HCT116 (cell line): ENCODE measurements around the gene LTBP1. TPM values are rescaled to one million over a fixed set of nuclear protein-coding genes. Genes with fewer than 3 reads are reported as not detected.

Experiments
- ATAC-seq: fragments of 200-7000 bp; cut with Tn5 transposase; 2 replicates; pipeline ENCODE4 v1.9.1; 2020; ENCODE audit warnings: mild to moderate bottlenecking, moderate library complexity
- BruUV-seq: library from RNA; stranded (reverse); fragments of 400-500 nt; replicated peaks from 2 replicates; lab custom pipeline; 2021; lab: Mats Ljungman, UMichigan
- CTCF ChIA-PET: fragments of 300-600 bp; sonication (Branson Sonifier 250); formaldehyde crosslinking; loops from one replicate; lab custom pipeline; 2021; ENCODE audit warnings: antibody characterized with exemption; lab: Charles Lee
- POLR2A ChIA-PET: fragments of 300-600, 350-600 bp; sonication (Branson Sonifier 250); formaldehyde crosslinking; loops from one replicate; lab custom pipeline; 2021; ENCODE audit warnings: antibody characterized with exemption; lab: Charles Lee
- RAD21 ChIA-PET, 2 experiments: fragments of 300-600 bp; sonication (Branson Sonifier 250); formaldehyde crosslinking; loops; one replicate each; lab custom pipeline; 2023; ENCODE audit warnings: low total read pairs in 2 of 2; ENCODE audit not compliant: uncharacterized antibody in 2 of 2, unreplicated experiment in 2 of 2, low non-redundant PET in 1 of 2; lab: Charles Lee
- DNase-seq: peaks from one replicate; pipeline ENCODE4 v3.0.0-alpha.2; 2010; ENCODE audit warnings: low read depth, low spot score
- H2AFZ ChIP-seq: fragments of 200-600 bp; shearing (Covaris generic), sonication (generic); 2 replicates; pipeline ENCODE4 v1.6.1; 2017; ENCODE audit warnings: low read depth, mixed run types, mixed read lengths, antibody characterized with exemption, low read length; ENCODE audit not compliant: poor library complexity, severe bottlenecking
- H3K27ac ChIP-seq: 2 replicates; pipeline ENCODE4 v1.5.1; 2012; ENCODE audit warnings: low read depth, low read length
- H3K27me3 ChIP-seq: fragments of 200-600 bp; sonication (generic); 2 replicates; pipeline ENCODE4 v1.6.1; 2016; ENCODE audit warnings: mixed run types, low read length, mixed read lengths; ENCODE audit not compliant: insufficient read depth
- H3K36me3 ChIP-seq, 2 experiments: fragments of 200-500 bp in 1 of 2; fragments of 200-600 bp in 1 of 2; sonication (Bioruptor generic) in 1 of 2; sonication (generic) in 1 of 2; 2 replicates each; pipeline versions ENCODE4 v1.5.1 to v1.6.1; 2014 to 2016; ENCODE audit warnings: low read length in 2 of 2, inconsistent platforms in 1 of 2, mixed read lengths in 1 of 2, mixed run types in 1 of 2; ENCODE audit not compliant: insufficient read depth in 2 of 2, control insufficient read depth in 1 of 2
- H3K4me1 ChIP-seq, 2 experiments: fragments of 200-600 bp in 1 of 2; sonication (generic) in 1 of 2; 2 replicates each; pipeline versions ENCODE4 v1.5.1 to v1.6.1; 2012 to 2017; ENCODE audit warnings: low read length in 2 of 2, inconsistent platforms in 1 of 2, mild to moderate bottlenecking in 1 of 2, mixed read lengths in 1 of 2, mixed run types in 1 of 2, moderate library complexity in 1 of 2; ENCODE audit not compliant: insufficient read depth in 2 of 2, control insufficient read depth in 1 of 2
- H3K4me2 ChIP-seq: fragments of 200-600 bp; sonication (generic); 2 replicates; pipeline ENCODE4 v1.6.1; 2017; ENCODE audit warnings: mixed run types, low read length, mixed read lengths
- H3K4me3 ChIP-seq, 2 experiments: fragments of 200-600 bp in 1 of 2; sonication (generic) in 1 of 2; replicated peaks in 1 of 2; 2 replicates each; pipeline ENCODE4 v1.5.1; 2011 to 2016; ENCODE audit warnings: low read length in 2 of 2, control low read depth in 1 of 2, low read depth in 1 of 2, mild to moderate bottlenecking in 1 of 2, mixed read lengths in 1 of 2, mixed run types in 1 of 2
- H3K79me2 ChIP-seq: fragments of 200-600 bp; sonication (generic); 2 replicates; pipeline ENCODE4 v1.6.1; 2017; ENCODE audit warnings: mild to moderate bottlenecking, mixed run types, low read length, moderate library complexity, mixed read lengths; ENCODE audit not compliant: insufficient read depth
- H3K9ac ChIP-seq: fragments of 200-600 bp; sonication (generic); 2 replicates; pipeline ENCODE4 v1.6.1; 2016; ENCODE audit warnings: low read length, mixed read lengths
- H3K9me2 ChIP-seq: fragments of 200-600 bp; sonication (generic), shearing (Covaris generic); 2 replicates; pipeline ENCODE4 v1.6.1; 2017; ENCODE audit warnings: mixed run types, mild to moderate bottlenecking, moderate library complexity; ENCODE audit not compliant: insufficient read depth
- H3K9me3 ChIP-seq, 2 experiments: fragments of 200-500 bp in 1 of 2; fragments of 200-600 bp in 1 of 2; sonication (Bioruptor generic) in 1 of 2; sonication (generic) in 1 of 2; 2 replicates each; pipeline ENCODE4 v1.6.1; 2014 to 2017; ENCODE audit warnings: low read length in 2 of 2, mixed read lengths in 2 of 2, inconsistent platforms in 1 of 2, low read depth in 1 of 2, mild to moderate bottlenecking in 1 of 2, mixed run types in 1 of 2, moderate library complexity in 1 of 2; ENCODE audit not compliant: control insufficient read depth in 1 of 2, insufficient read depth in 1 of 2
- H4K20me1 ChIP-seq: fragments of 200-600 bp; sonication (generic), shearing (Covaris generic); 2 replicates; pipeline ENCODE4 v1.6.1; 2017; ENCODE audit warnings: mixed run types, mild to moderate bottlenecking, moderate library complexity; ENCODE audit not compliant: insufficient read depth
- CEBPB ChIP-seq: IDR thresholded peaks from 2 replicates; pipeline ENCODE4 v1.6.1; 2012; ENCODE audit warnings: low read depth
- EGR1 ChIP-seq: IDR thresholded peaks from 2 replicates; pipeline ENCODE4 v1.6.1; 2012; ENCODE audit warnings: low read depth
- EZH2 ChIP-seq: fragments of 200-600 bp; sonication (generic); IDR thresholded peaks from 2 replicates; pipeline ENCODE4 v1.6.1; 2017; ENCODE audit warnings: antibody characterized with exemption, mixed run types
- EZH2phosphoT487 ChIP-seq: fragments of 200-600 bp; IDR thresholded peaks from 2 replicates; pipeline ENCODE4 v1.6.1; 2018; ENCODE audit warnings: antibody characterized with exemption, borderline replicate concordance
- FOSL1 ChIP-seq: IDR thresholded peaks from 2 replicates; pipeline ENCODE4 v1.6.1; 2012; ENCODE audit warnings: low read depth
- JUND ChIP-seq: IDR thresholded peaks from 2 replicates; pipeline ENCODE4 v1.6.1; 2012
- SP1 ChIP-seq: IDR thresholded peaks from 2 replicates; pipeline ENCODE4 v1.6.1; 2012; ENCODE audit warnings: low read depth
- YY1 ChIP-seq: IDR thresholded peaks from 2 replicates; pipeline ENCODE4 v1.6.1; 2011; ENCODE audit warnings: low read length, low read depth, moderate library complexity, mild to moderate bottlenecking; ENCODE audit not compliant: insufficient replicate concordance; ENCODE audit errors: extremely low read depth
- ZFX ChIP-seq: fragments of 450-650 bp; IDR thresholded peaks from 2 replicates; pipeline ENCODE4 v1.6.1; 2017
- intact Hi-C: fragments of 100-400 bp; cut with micrococcal nuclease; formaldehyde crosslinking; loops from 2 replicates; pipeline ENCODE4 v1.10.0; 2022
- total RNA-seq: library from RNA; stranded (reverse); gene quantifications from one replicate; pipeline ENCODE4 v1.2.1, GENCODE V29; 2021; ENCODE audit not compliant: unreplicated experiment
- TF ChIP-seq, protein P1 (sequence below): IDR thresholded peaks from 2 replicates; pipeline ENCODE4 v1.6.1; 2011; ENCODE audit warnings: mild to moderate bottlenecking, low read length, moderate library complexity; ENCODE audit not compliant: insufficient replicate concordance; ENCODE audit errors: extremely low read depth
- TF ChIP-seq, protein P2 (sequence below): IDR thresholded peaks from 2 replicates; pipeline ENCODE4 v1.6.1; 2012
- TF ChIP-seq, protein P3 (sequence below): IDR thresholded peaks from 2 replicates; pipeline ENCODE4 v1.6.1; 2012; ENCODE audit warnings: low read depth

LTBP1 gene
- total RNA-seq, 1 experiment from 2014 or later: 5.1 TPM

DNA sequence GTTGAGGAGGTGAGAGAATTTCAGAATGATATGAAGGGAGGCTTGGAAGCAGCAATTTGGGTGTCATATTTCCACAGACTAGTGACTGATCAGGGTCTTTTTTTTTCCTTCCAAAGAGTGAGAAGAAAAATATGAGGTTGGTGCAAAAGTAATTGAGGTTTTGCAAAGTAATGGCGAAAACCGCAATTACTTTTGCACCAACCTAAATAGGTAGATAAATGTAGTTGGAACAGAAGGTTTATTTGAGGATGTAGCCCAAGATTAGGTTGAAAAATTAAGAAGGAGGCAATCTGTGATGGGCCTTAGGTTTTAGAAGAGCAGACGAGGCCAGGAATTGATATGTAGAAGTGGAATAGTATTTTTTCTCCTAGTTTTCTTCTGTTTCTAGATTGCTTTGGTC, 7.8 kb upstream of the LTBP1 start (continued):
- TF ChIP-seq, protein P1, sequence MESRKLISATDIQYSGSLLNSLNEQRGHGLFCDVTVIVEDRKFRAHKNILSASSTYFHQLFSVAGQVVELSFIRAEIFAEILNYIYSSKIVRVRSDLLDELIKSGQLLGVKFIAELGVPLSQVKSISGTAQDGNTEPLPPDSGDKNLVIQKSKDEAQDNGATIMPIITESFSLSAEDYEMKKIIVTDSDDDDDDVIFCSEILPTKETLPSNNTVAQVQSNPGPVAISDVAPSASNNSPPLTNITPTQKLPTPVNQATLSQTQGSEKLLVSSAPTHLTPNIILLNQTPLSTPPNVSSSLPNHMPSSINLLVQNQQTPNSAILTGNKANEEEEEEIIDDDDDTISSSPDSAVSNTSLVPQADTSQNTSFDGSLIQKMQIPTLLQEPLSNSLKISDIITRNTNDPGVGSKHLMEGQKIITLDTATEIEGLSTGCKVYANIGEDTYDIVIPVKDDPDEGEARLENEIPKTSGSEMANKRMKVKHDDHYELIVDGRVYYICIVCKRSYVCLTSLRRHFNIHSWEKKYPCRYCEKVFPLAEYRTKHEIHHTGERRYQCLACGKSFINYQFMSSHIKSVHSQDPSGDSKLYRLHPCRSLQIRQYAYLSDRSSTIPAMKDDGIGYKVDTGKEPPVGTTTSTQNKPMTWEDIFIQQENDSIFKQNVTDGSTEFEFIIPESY: no peak

DNA sequence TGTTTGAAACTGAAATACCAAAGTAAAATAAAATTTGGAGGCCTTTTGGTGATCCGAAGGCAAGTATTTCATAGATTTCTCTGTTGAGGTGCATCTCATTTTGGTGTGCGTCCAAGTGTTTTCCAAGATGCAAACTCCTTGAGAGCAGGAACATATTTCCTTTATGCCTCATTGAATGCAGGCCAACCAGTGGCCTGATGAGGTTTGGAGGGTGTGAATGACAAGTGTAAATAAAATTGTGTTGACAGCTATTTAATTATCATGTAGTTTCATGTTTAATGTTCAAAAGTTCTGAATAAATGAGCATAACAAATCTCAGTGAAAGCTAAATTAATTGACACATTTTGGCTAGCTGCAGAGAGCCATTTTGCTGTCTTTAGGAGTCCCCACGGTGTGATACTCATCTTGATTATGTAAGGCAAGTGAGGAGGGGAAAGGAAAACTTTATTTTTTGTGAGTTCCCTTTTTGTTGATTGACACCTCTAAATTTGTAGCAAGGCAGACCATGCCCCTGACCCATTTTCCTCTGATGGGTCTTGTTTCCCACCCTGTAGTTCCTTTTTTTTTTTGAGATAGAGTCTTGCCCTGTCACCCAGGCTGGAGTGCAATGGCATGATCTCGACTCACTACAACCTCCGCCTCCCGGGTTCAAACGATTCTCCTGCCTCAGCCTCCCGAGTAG, 6.3 kb upstream of the LTBP1 start:
- H4K20me1 ChIP-seq: no peaks in the 10 kb centered on the region
- intact Hi-C loops: loop anchor here (10.0 kb wide), 1 partner anchor 644 kb away; no protein-coding TSS in a partner anchor
- TF ChIP-seq ZFX (no peak), EZH2phosphoT487 (no peak), EZH2 (no peak), JUND (no peak), CEBPB (no peak), SP1 (no peak), EGR1 (no peak), FOSL1 (no peak), YY1 (no peak)
- TF ChIP-seq, protein P2, sequence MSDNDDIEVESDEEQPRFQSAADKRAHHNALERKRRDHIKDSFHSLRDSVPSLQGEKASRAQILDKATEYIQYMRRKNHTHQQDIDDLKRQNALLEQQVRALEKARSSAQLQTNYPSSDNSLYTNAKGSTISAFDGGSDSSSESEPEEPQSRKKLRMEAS: no peak
- TF ChIP-seq, protein P3, sequence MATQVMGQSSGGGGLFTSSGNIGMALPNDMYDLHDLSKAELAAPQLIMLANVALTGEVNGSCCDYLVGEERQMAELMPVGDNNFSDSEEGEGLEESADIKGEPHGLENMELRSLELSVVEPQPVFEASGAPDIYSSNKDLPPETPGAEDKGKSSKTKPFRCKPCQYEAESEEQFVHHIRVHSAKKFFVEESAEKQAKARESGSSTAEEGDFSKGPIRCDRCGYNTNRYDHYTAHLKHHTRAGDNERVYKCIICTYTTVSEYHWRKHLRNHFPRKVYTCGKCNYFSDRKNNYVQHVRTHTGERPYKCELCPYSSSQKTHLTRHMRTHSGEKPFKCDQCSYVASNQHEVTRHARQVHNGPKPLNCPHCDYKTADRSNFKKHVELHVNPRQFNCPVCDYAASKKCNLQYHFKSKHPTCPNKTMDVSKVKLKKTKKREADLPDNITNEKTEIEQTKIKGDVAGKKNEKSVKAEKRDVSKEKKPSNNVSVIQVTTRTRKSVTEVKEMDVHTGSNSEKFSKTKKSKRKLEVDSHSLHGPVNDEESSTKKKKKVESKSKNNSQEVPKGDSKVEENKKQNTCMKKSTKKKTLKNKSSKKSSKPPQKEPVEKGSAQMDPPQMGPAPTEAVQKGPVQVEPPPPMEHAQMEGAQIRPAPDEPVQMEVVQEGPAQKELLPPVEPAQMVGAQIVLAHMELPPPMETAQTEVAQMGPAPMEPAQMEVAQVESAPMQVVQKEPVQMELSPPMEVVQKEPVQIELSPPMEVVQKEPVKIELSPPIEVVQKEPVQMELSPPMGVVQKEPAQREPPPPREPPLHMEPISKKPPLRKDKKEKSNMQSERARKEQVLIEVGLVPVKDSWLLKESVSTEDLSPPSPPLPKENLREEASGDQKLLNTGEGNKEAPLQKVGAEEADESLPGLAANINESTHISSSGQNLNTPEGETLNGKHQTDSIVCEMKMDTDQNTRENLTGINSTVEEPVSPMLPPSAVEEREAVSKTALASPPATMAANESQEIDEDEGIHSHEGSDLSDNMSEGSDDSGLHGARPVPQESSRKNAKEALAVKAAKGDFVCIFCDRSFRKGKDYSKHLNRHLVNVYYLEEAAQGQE: no peak
- TF ChIP-seq, all 23 proteins: peak for 0
- Histone ChIP-seq H3K36me3 (no peaks in the 10 kb centered on the region), H3K27me3 (no peaks in the 10 kb centered on the region), H3K27ac (no peak overlapping the region), H3K79me2 (no peaks in the 10 kb centered on the region), H3K4me2 (no peak overlapping the region), H3K9me3 (no peaks in the 10 kb centered on the region), H3K9me2 (no peaks in the 10 kb centered on the region), H3K9ac (no peak overlapping the region), H3K4me3 (no peak overlapping the region), H2AFZ (no peak overlapping the region), H3K4me1 (peaks cover 4 to 13% of the 10 kb centered on the region in 2 experiments)
- ChIA-PET RAD21 (no interaction called here), CTCF (no interaction called here), POLR2A (no interaction called here)
- no peak for DNase-seq
- BruUV-seq: no TSS peak
- ATAC-seq: no peak
